Coronary artery (tissue), 2 donors: ENCODE measurements around the gene CDC42BPA.

Source experiments
- DNase-seq: peaks from one replicate; pipeline ENCODE4 v3.0.0-alpha.2; 2017; ENCODE audit warnings: low spot score
- H3K27ac ChIP-seq, 2 donors: fragments of 200-600 bp; sonication (generic); one replicate each; pipeline ENCODE4 v1.5.1; 2016 to 2019
- H3K4me3 ChIP-seq: fragments of 200-600 bp; sonication (generic); 2 replicates; pipeline ENCODE4 v1.5.1; 2016; ENCODE audit warnings: mild to moderate bottlenecking, moderate library complexity
- TF ChIP-seq, protein P1 (sequence below): fragments of 200-600 bp; sonication (generic); IDR thresholded peaks from one replicate; pipeline ENCODE4 v1.5.1; 2019; ENCODE audit warnings: antibody characterized with exemption

CDC42BPA gene

DNA sequence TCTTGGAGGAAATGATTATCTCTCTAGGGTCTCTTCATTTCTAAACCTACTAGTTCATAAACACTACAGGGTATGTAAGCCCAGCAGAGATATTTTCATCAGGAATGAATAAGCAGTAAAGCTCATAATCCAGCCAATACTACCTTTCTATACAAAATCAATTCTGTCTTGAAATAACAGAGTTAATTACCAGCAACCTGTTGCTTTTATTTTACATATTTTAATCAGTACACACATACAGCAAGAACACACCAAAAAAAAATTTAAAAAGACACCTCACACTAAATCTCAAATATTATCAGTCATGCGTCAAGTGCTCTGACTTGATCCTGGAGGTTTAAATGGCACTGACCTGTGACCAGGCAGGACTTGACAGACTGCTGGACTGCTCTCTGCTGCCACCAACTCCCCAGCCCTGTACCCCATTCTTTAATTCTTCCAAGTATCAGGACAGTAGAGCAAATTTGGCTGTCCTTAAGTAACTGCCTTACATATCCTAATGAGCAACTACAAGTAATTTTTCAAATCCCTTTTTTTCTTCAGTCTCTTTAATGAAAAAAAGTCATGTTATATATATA, 98.5 kb downstream of the CDC42BPA start:
- no peak for DNase-seq
- TF ChIP-seq, protein P1, sequence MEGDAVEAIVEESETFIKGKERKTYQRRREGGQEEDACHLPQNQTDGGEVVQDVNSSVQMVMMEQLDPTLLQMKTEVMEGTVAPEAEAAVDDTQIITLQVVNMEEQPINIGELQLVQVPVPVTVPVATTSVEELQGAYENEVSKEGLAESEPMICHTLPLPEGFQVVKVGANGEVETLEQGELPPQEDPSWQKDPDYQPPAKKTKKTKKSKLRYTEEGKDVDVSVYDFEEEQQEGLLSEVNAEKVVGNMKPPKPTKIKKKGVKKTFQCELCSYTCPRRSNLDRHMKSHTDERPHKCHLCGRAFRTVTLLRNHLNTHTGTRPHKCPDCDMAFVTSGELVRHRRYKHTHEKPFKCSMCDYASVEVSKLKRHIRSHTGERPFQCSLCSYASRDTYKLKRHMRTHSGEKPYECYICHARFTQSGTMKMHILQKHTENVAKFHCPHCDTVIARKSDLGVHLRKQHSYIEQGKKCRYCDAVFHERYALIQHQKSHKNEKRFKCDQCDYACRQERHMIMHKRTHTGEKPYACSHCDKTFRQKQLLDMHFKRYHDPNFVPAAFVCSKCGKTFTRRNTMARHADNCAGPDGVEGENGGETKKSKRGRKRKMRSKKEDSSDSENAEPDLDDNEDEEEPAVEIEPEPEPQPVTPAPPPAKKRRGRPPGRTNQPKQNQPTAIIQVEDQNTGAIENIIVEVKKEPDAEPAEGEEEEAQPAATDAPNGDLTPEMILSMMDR, result no peak
- H3K4me3 ChIP-seq, result no peak overlapping the region
- no peak overlapping the region for H3K27ac ChIP-seq

DNA sequence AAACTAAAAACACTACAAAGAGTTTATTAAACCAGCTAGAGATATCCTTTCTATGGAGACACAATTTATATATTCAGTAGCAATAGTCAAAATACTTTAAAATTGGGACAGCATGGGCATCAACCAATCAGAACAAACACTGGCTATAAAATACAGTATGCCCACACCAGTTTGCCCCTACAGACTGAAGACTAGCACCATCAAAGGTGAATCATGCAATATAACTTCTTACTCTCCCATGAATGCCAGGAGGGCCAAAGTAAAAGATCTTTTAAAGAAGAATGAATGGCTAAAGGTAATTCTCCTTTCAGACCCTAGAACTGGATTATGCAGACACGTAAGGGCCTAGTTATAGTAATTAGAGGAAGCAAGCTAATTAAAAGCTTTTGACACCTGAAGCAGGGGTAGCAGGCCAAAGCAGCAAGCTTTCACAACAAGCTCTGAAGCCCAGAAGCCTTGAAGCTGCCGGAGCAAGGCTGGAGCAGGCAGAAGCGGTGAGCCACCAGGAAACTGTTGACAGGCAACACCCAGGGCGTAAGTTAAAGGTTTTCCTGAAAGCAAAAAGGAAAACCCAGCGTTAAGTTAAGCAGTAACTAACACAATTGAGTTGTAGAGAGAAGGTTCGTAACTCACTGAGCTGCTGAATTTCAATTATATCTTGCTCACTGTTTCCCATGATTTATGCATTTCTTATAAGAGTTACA, 99.3 kb downstream of the CDC42BPA start:
- Histone ChIP-seq H3K27ac (no peak overlapping the region), H3K4me3 (no peak overlapping the region)
- no peak for DNase-seq

DNA sequence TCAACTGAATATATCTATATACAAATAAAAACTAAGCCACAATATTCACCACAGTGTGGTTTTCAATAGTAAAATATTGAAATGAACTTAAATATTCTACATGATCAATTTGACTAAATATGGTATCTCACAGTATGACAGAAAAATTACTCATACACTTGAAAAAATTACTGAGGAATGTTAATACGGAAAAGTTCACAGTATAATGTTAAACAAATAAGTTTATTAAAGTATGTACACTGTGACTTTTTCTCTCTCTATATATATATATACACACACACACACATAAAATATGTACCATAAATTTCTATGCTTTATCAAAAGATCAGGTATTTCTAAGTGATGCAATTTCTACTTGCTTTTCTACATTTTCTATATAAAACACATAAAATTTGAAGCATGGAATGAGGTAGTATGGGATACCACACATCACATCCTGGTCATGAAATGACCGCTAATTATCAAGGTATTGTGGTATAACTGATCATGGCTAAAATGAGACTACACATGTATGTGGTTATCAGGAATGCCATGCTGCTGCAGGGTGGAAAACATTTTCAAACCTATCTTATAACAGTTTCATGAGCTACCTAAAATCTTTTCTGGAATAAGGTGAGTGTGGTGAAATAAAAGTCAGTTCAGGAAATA, 102.3 kb downstream of the CDC42BPA start:
- no peak overlapping the region for H3K4me3 ChIP-seq
- TF ChIP-seq, protein P1, result no peak
- no peak overlapping the region for H3K27ac ChIP-seq
- DNase-seq, result no peak

More for the DNA sequence above, 99.3 kb downstream of the CDC42BPA start:
- TF ChIP-seq, protein P1, result no peak

DNA sequence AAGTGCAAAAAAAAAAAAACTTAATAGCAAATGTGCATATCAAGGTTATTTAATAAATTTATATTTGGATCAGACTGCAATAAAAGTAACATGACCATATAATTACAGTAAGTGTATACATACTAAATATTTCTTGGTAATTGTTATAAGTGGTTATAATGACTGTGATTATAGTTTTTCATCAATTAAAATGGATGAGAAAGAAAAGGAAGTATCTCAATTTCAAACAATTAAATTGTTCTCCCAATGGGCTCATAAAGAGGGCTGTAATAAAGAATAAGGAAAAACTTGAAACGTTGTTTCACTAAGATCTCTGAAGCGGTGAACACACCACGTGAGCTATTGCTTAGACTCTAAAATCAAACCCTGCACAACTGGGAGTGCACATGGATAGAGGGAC, 104.1 kb downstream of the CDC42BPA start:
- H3K27ac ChIP-seq, result no peak overlapping the region
- H3K4me3 ChIP-seq, result no peak overlapping the region
- DNase-seq, result no peak
- TF ChIP-seq, protein P1, result no peak

GRCh38 chr1:227213426-227213825, 104.9 kb downstream of the CDC42BPA start:
- TF ChIP-seq, protein P1, result no peak
- Histone ChIP-seq H3K27ac (no peak overlapping the region), H3K4me3 (no peak overlapping the region)
- no peak for DNase-seq

- no peak overlapping the region for H3K27ac ChIP-seq
- no peak for DNase-seq
- no peak overlapping the region for H3K4me3 ChIP-seq
- TF ChIP-seq, protein P1, result no peak
These were observed 106.1 kb downstream of the CDC42BPA start for GRCh38 chr1:227212164-227212563.
